Endothelial cell of umbilical vein (primary cell): ENCODE measurements around the gene VDAC2. TPM values are rescaled to one million over a fixed set of nuclear protein-coding genes. Genes with fewer than 3 reads are reported as not detected.
"Not testable (repeated sequence)": the region's sequence is repeated elsewhere in the genome, so short reads cannot be mapped to it uniquely, and the experiment has no call there.

ENCODE experiments used
- BruUV-seq: library from RNA; stranded (reverse); fragments of 400-500 nt; replicated peaks from 2 replicates; lab custom pipeline; 2021; lab: Mats Ljungman, UMichigan
- CTCF ChIA-PET: fragments of 300-600, 350-600 bp; sonication (Branson Sonifier 250); formaldehyde crosslinking; loops from one replicate; lab custom pipeline; 2021; ENCODE audit warnings: antibody characterized with exemption, inconsistent platforms; lab: Charles Lee
- POLR2A ChIA-PET: fragments of 300-600, 350-600 bp; sonication (Branson Sonifier 250); formaldehyde crosslinking; loops from one replicate; lab custom pipeline; 2021; ENCODE audit warnings: antibody characterized with exemption, inconsistent platforms; lab: Charles Lee
- DNase-seq: peaks from one replicate; pipeline ENCODE4 v3.0.0-alpha.2; 2011; ENCODE audit warnings: low read depth, low spot score
- FAIRE-seq: peaks from 2 replicates; lab custom pipeline; 2011; peaks lifted over from hg19 to GRCh38; lab: Jason Lieb, UNC
- H2AFZ ChIP-seq: 2 replicates; pipeline ENCODE4 v1.6.0; 2012; ENCODE audit warnings: low read depth, low read length, control low read depth, inconsistent platforms
- H3K27ac ChIP-seq: 2 replicates; pipeline ENCODE4 v1.5.1; 2011; ENCODE audit warnings: low read depth, mild to moderate bottlenecking, control low read depth, low read length, moderate library complexity; ENCODE audit not compliant: insufficient read depth
- H3K27me3 ChIP-seq, 2 experiments: 2 replicates each; pipeline versions ENCODE4 v1.6.0 to v1.6.1; 2011; ENCODE audit warnings: low read length in 2 of 2, mixed read lengths in 1 of 2; ENCODE audit not compliant: control insufficient read depth in 2 of 2, insufficient read depth in 2 of 2
- H3K36me3 ChIP-seq, 2 experiments: 2 replicates in 1 of 2; 3 replicates in 1 of 2; pipeline ENCODE4 v1.5.1; 2011; ENCODE audit warnings: low read length in 2 of 2, mild to moderate bottlenecking in 1 of 2, moderate library complexity in 1 of 2; ENCODE audit not compliant: control insufficient read depth in 2 of 2, insufficient read depth in 2 of 2; ENCODE audit errors: extremely low read depth in 1 of 2
- H3K4me1 ChIP-seq: 3 replicates; pipeline ENCODE4 v1.5.1; 2011; ENCODE audit warnings: mild to moderate bottlenecking, low read length; ENCODE audit not compliant: control insufficient read depth, insufficient read depth; ENCODE audit errors: extremely low read depth
- H3K4me2 ChIP-seq: 2 replicates; pipeline ENCODE4 v1.6.1; 2011; ENCODE audit warnings: low read length, control low read depth, mixed read lengths; ENCODE audit not compliant: insufficient read depth
- H3K4me3 ChIP-seq, 3 experiments: fragments of 200-600 bp in 1 of 3; sonication (generic), shearing (Covaris generic) in 1 of 3; replicated peaks in 1 of 3; 2 replicates each; pipeline ENCODE4 v1.5.1; 2011 to 2016; ENCODE audit warnings: control low read depth in 3 of 3, low read length in 3 of 3, mild to moderate bottlenecking in 2 of 3, inconsistent platforms in 1 of 3, low read depth in 1 of 3, moderate library complexity in 1 of 3; ENCODE audit not compliant: insufficient read depth in 1 of 3
- H3K79me2 ChIP-seq: 2 replicates; pipeline ENCODE4 v1.6.0; 2012; ENCODE audit warnings: low read length, inconsistent platforms; ENCODE audit not compliant: control insufficient read depth, insufficient read depth
- H3K9ac ChIP-seq: replicated peaks from 2 replicates; pipeline ENCODE3; 2011; ENCODE audit warnings: low read length, control low read depth; ENCODE audit not compliant: insufficient read depth; ENCODE audit errors: extremely low read depth
- H3K9me1 ChIP-seq: replicated peaks from 3 replicates; pipeline ENCODE4 v1.6.0; 2011; ENCODE audit warnings: mild to moderate bottlenecking, low read length; ENCODE audit not compliant: control insufficient read depth, insufficient read depth; ENCODE audit errors: extremely low read depth
- H3K9me3 ChIP-seq: replicated peaks from 2 replicates; pipeline ENCODE4 v1.5.1; 2012; ENCODE audit warnings: low read length, inconsistent platforms; ENCODE audit not compliant: control insufficient read depth, insufficient read depth
- H4K20me1 ChIP-seq: replicated peaks from 2 replicates; pipeline ENCODE3; 2011; ENCODE audit warnings: mild to moderate bottlenecking, low read length; ENCODE audit not compliant: control insufficient read depth, insufficient read depth; ENCODE audit errors: extremely low read depth
- EZH2 ChIP-seq: IDR thresholded peaks from 2 replicates; pipeline ENCODE4 v1.6.1; 2012; ENCODE audit warnings: borderline replicate concordance, low read depth, mild to moderate bottlenecking, moderate library complexity, low read length, inconsistent platforms; ENCODE audit not compliant: severe bottlenecking
- FOS ChIP-seq: IDR thresholded peaks from 2 replicates; pipeline ENCODE4 v1.6.1; 2011; ENCODE audit warnings: mild to moderate bottlenecking, low read length, moderate library complexity, borderline replicate concordance; ENCODE audit not compliant: insufficient read depth
- JUN ChIP-seq: IDR thresholded peaks from 2 replicates; pipeline ENCODE4 v1.6.1; 2011; ENCODE audit warnings: borderline replicate concordance, low read depth; ENCODE audit not compliant: insufficient read length, insufficient read depth
- MYC ChIP-seq: IDR thresholded peaks from one replicate; pipeline ENCODE4 v1.6.1; 2011; ENCODE audit warnings: mild to moderate bottlenecking, low read depth, low read length
- POLR2A ChIP-seq: IDR thresholded peaks from 2 replicates; pipeline ENCODE4 v1.6.1; 2012; ENCODE audit warnings: low read depth, mild to moderate bottlenecking, control low read depth, low read length
- POLR2AphosphoS5 ChIP-seq: IDR thresholded peaks from 2 replicates; pipeline ENCODE4 v1.6.1; 2012; ENCODE audit warnings: low read depth, mild to moderate bottlenecking, control low read depth, low read length, moderate library complexity; ENCODE audit not compliant: insufficient read depth
- dilution Hi-C: fragments of 300-500 bp; cut with MboI; formaldehyde crosslinking; loops from one replicate; pipeline ENCODE4 v1.15.0; 2019; ENCODE audit warnings: low sequenced_read_pairs; ENCODE audit not compliant: extremely low pct_ligation_motif_present
- intact Hi-C: fragments of 100-400 bp; cut with micrococcal nuclease; formaldehyde crosslinking; loops from one replicate; pipeline ENCODE4 v1.10.0; 2022
- polyA plus RNA-seq, 4 experiments: library from polyadenylated mRNA; depleted of rRNA in 3 of 4; stranded (reverse) in 3 of 4; unstranded in 1 of 4; fragments of >200 nt; gene quantifications; 2 replicates each; pipeline versions ENCODE4 v1.2.1 to v1.2.3, GENCODE V29; 2011 to 2012; ENCODE audit warnings: missing spikeins in 1 of 4
- total RNA-seq: library from RNA; stranded (reverse); gene quantifications from 2 replicates; pipeline ENCODE4 v1.2.3, GENCODE V29; 2021
- TF ChIP-seq, protein P1 (sequence below): IDR thresholded peaks from 2 replicates; pipeline ENCODE4 v1.6.1; 2011; ENCODE audit not compliant: insufficient read depth, insufficient read length
- TF ChIP-seq, protein P2 (sequence below), 2 donors: IDR thresholded peaks; 1 replicate in 1 of 2; 2 replicates in 1 of 2; pipeline ENCODE4 v1.5.1; 2011; ENCODE audit warnings: low read length in 2 of 2, mild to moderate bottlenecking in 2 of 2, moderate library complexity in 2 of 2, control low read depth in 1 of 2, inconsistent platforms in 1 of 2, low read depth in 1 of 2; ENCODE audit not compliant: insufficient read depth in 1 of 2; ENCODE audit errors: extremely low read depth in 1 of 2

VDAC2 gene
- total and polyA plus RNA-seq, 2 donors (not counting 3 experiments of a cell fraction or from before 2014, with no cell fraction given): 89.3 to 222 TPM

DNA sequence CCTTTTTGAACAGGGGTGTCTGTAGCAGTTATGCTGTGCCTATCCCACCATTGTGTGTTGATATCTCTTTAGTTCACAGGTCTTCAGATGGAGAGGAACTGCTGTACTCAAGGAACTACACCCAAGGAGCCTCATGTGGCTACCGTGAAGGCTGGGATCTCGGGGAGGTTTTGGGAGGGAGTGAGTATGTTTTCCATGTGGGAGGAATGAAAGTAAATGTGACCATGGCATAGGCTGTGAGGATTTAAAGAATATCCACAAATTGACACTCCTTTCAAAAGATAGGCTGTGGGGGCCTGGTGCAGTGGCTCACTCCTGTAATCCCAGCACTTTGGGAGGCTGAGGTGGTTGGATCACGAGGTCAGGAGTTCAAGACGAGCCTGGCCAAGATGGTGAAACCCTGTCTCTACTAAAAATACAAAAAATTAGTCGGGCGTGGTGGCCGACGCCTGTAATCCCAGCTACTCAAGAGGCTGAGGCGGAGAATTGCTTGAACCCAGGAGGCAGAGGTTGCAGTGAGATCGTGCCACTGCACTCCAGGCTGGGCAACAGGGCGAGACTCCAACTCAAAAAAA lies 7.5 kb upstream of the VDAC2 start:
- dilution Hi-C loops, H3K4me2 ChIP-seq: not testable (repeated sequence)

DNA sequence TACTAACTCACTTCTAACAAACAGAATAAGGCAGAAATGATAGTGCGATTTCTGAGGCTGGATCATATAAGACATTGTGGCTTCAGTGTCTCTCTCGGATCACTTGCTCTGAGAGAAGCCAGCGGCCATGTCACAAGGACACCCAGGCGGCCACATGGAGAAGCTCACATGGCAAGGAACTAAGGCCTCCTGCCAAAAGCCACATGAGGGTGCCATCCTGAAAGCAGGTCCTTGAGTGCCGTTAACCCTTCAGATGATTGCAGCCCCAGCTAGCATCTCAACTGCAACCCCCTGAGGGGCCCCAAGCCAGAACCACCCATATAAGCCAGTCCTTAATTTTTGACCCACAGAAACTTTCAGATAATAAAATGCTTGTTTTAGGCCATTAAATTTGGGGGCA lies 6.9 kb upstream of the VDAC2 start:
- ChIA-PET POLR2A (no interaction called here), CTCF (interaction anchor here (1.2 to 2.5 kb wide), 3 partner anchors 22 to 32 kb away, joined by 3 to 9 read pairs (median 4); partner anchors contain the start of gene COMTD1)
- BruUV-seq: no TSS peak
- H2AFZ ChIP-seq: no peak overlapping the region
- dilution Hi-C loops: no loop called here
- H3K4me3 ChIP-seq: no peak overlapping the region
- FAIRE-seq (no peak), DNase-seq (no peak)
- H3K9me1 ChIP-seq: no peaks in the 10 kb centered on the region
- H3K9me3 ChIP-seq: no peaks in the 10 kb centered on the region
- no peaks in the 10 kb centered on the region for H4K20me1 ChIP-seq
- H3K4me1 ChIP-seq: no peaks in the 10 kb centered on the region
- H3K9ac ChIP-seq: no peak overlapping the region
- no peaks in the 10 kb centered on the region for H3K36me3 ChIP-seq
- H3K4me2 ChIP-seq: no peak overlapping the region
- intact Hi-C loops: no loop called here
- TF ChIP-seq, protein P1, sequence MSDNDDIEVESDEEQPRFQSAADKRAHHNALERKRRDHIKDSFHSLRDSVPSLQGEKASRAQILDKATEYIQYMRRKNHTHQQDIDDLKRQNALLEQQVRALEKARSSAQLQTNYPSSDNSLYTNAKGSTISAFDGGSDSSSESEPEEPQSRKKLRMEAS: no peak
- TF ChIP-seq MYC (no peak), JUN (no peak), FOS (no peak), POLR2A (no peak), POLR2AphosphoS5 (no peak), EZH2 (no peak)
- TF ChIP-seq, protein P2, sequence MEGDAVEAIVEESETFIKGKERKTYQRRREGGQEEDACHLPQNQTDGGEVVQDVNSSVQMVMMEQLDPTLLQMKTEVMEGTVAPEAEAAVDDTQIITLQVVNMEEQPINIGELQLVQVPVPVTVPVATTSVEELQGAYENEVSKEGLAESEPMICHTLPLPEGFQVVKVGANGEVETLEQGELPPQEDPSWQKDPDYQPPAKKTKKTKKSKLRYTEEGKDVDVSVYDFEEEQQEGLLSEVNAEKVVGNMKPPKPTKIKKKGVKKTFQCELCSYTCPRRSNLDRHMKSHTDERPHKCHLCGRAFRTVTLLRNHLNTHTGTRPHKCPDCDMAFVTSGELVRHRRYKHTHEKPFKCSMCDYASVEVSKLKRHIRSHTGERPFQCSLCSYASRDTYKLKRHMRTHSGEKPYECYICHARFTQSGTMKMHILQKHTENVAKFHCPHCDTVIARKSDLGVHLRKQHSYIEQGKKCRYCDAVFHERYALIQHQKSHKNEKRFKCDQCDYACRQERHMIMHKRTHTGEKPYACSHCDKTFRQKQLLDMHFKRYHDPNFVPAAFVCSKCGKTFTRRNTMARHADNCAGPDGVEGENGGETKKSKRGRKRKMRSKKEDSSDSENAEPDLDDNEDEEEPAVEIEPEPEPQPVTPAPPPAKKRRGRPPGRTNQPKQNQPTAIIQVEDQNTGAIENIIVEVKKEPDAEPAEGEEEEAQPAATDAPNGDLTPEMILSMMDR (IDR thresholded peaks at IDR 0.05; ENCODE audit: extremely low read depth in 1 of 2, insufficient read depth in 1 of 2, low read depth in 1 of 2, low read length in 2 of 2): no peak
- H3K79me2 ChIP-seq: no peaks in the 10 kb centered on the region
- H3K27ac ChIP-seq: no peak overlapping the region
- no peaks in the 10 kb centered on the region for H3K27me3 ChIP-seq

More for the DNA sequence above, 7.5 kb upstream of the VDAC2 start:
- H3K27ac ChIP-seq, H3K4me1 ChIP-seq, H3K79me2 ChIP-seq, POLR2A ChIA-PET, BruUV-seq, H2AFZ ChIP-seq, H3K9ac ChIP-seq, intact Hi-C loops, H3K9me3 ChIP-seq, H3K4me3 ChIP-seq, FAIRE-seq, H3K36me3 ChIP-seq, H3K27me3 ChIP-seq, H3K9me1 ChIP-seq, DNase-seq, H4K20me1 ChIP-seq: not testable (repeated sequence)
- CTCF ChIA-PET: interaction anchor here (1.2 kb wide), 2 partner anchors 22 to 28 kb away, joined by 3 to 4 read pairs; no protein-coding TSS in a partner anchor
